GM23248 (cell line): ENCODE results near the gene EPHB6. TPM values are rescaled to one million over a fixed set of nuclear protein-coding genes. Genes with fewer than 3 reads are reported as not detected.

Experiments used
- DNase-seq: peaks from one replicate; pipeline ENCODE4 v3.0.0-alpha.2; 2015
- H2AFZ ChIP-seq: fragments of 200-600 bp; sonication (generic); 2 replicates; pipeline ENCODE4 v1.6.1; 2016; ENCODE audit warnings: antibody characterized with exemption
- H3F3A ChIP-seq: fragments of 200-600 bp; sonication (generic); 2 replicates; pipeline ENCODE4 v1.6.1; 2016; ENCODE audit warnings: mild to moderate bottlenecking, antibody characterized with exemption, mixed run types; ENCODE audit not compliant: insufficient read depth
- H3K27ac ChIP-seq: fragments of 200-600 bp; sonication (generic); 2 replicates; pipeline ENCODE4 v1.5.1; 2016; ENCODE audit warnings: mild to moderate bottlenecking
- H3K27me3 ChIP-seq: fragments of 200-600 bp; sonication (generic); replicated peaks from 2 replicates; pipeline ENCODE4 v1.6.1; 2016; ENCODE audit warnings: mild to moderate bottlenecking; ENCODE audit not compliant: insufficient read depth
- H3K36me3 ChIP-seq: fragments of 200-600 bp; sonication (generic); 2 replicates; pipeline ENCODE4 v1.6.1; 2016; ENCODE audit warnings: low read depth, mild to moderate bottlenecking
- H3K4me1 ChIP-seq: fragments of 200-600 bp; sonication (generic); 2 replicates; pipeline ENCODE4 v1.6.1; 2016; ENCODE audit warnings: mild to moderate bottlenecking; ENCODE audit not compliant: insufficient read depth
- H3K4me2 ChIP-seq: fragments of 200-600 bp; sonication (generic); one replicate; pipeline ENCODE4 v1.6.1; 2016; ENCODE audit warnings: mild to moderate bottlenecking; ENCODE audit not compliant: unreplicated experiment
- H3K4me3 ChIP-seq: fragments of 200-600 bp; sonication (generic); 2 replicates; pipeline ENCODE4 v1.5.1; 2016; ENCODE audit warnings: mild to moderate bottlenecking
- H3K79me2 ChIP-seq: fragments of 200-600 bp; sonication (generic); 2 replicates; pipeline ENCODE4 v1.6.1; 2016; ENCODE audit warnings: mild to moderate bottlenecking; ENCODE audit not compliant: insufficient read depth
- H3K9ac ChIP-seq: fragments of 200-600 bp; sonication (generic); 2 replicates; pipeline ENCODE4 v1.6.1; 2016; ENCODE audit warnings: mild to moderate bottlenecking
- H3K9me2 ChIP-seq: fragments of 200-600 bp; sonication (generic); 2 replicates; pipeline ENCODE4 v1.6.1; 2016; ENCODE audit warnings: mixed run types, mild to moderate bottlenecking, moderate library complexity; ENCODE audit not compliant: insufficient read depth
- H3K9me3 ChIP-seq: fragments of 200-600 bp; sonication (generic); one replicate; pipeline ENCODE4 v1.6.1; 2017; ENCODE audit warnings: low read depth
- H4K20me1 ChIP-seq: fragments of 200-600 bp; sonication (generic); 2 replicates; pipeline ENCODE4 v1.6.0; 2016; ENCODE audit not compliant: insufficient read depth
- EZH2 ChIP-seq: fragments of 200-600 bp; sonication (generic); IDR thresholded peaks from 2 replicates; pipeline ENCODE4 v1.6.1; 2018; ENCODE audit warnings: antibody characterized with exemption, mild to moderate bottlenecking; ENCODE audit not compliant: insufficient read depth, poor library complexity, severe bottlenecking
- EZH2phosphoT487 ChIP-seq: fragments of 200-600 bp; sonication (generic); IDR thresholded peaks from 2 replicates; pipeline ENCODE4 v1.6.1; 2018; ENCODE audit warnings: antibody characterized with exemption, moderate library complexity, mild to moderate bottlenecking, low read depth; ENCODE audit not compliant: insufficient read depth
- WGBS, 2 experiments: methylation state at CpG; one replicate each; pipeline ENCODE4 v1.1.6; 2015 to 2017; ENCODE audit warnings: low lambda C conversion rate in 2 of 2, low coverage in 1 of 2; ENCODE audit errors: missing lambda C conversion rate in 2 of 2; 5-methylcytosine and 5-hydroxymethylcytosine counted together
- in situ Hi-C: fragments of 300-500 bp; cut with MboI; formaldehyde crosslinking; loops from 2 replicates; pipeline ENCODE4 v1.15.0; 2020
- polyA plus RNA-seq: library from polyadenylated mRNA; unstranded; fragments of >200 nt; fragmentation: Nextera tagmentation; extraction: Ambion mirVana; gene quantifications from 2 replicates; pipeline ENCODE4 v1.2.1, GENCODE V29; 2016
- total RNA-seq: library from RNA; depleted of rRNA; stranded (reverse); fragments of >200 nt; shearing (Covaris generic); gene quantifications from 2 replicates; pipeline ENCODE4 v1.2.3, GENCODE V29; 2014

The EPHB6 gene
- total and polyA plus RNA-seq, 2 experiments from 2014 or later, result 0.11 to 1.2 TPM

DNA sequence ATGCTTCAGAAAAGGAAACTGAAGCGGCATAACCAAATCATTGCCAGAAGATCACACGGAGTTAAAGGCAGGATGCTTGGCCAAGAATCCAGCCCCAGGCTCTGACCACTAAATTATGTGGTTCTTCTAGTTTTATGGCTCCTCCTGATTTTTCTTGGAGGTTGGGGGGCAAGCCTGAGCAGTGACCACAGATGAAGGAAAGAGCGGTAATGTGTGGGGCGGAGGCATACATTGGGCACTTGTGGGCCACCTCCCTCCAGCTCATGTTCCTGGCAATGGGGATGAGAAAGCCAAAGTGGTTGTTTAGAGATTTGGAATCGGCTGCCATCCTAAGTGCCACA lies 27.4 kb downstream of the EPHB6 start:
- H3K27me3 ChIP-seq, result peaks cover 27% of the 10 kb centered on the region
- H3K27ac ChIP-seq, result no peak overlapping the region
- no peaks in the 10 kb centered on the region for H3K9me2 ChIP-seq
- TF ChIP-seq EZH2 (no peak), EZH2phosphoT487 (no peak)
- H3K9ac ChIP-seq, result no peak overlapping the region
- no peaks in the 10 kb centered on the region for H3K9me3 ChIP-seq
- 24 to 32% methylated on average over 5 of the region's 5 CpGs for WGBS, 2 experiments
- in situ Hi-C loops, result no loop called here
- no peaks in the 10 kb centered on the region for H3K79me2 ChIP-seq
- H3K4me2 ChIP-seq, result no peak overlapping the region
- no peak for DNase-seq
- H2AFZ ChIP-seq, result no peak overlapping the region
- H4K20me1 ChIP-seq, result no peaks in the 10 kb centered on the region
- H3F3A ChIP-seq, result no peaks in the 10 kb centered on the region
- H3K4me1 ChIP-seq, result no peaks in the 10 kb centered on the region
- H3K4me3 ChIP-seq, result no peak overlapping the region
- no peaks in the 10 kb centered on the region for H3K36me3 ChIP-seq

GRCh38 chr7:142883145-142883544 lies 28.3 kb downstream of the EPHB6 start:
- no peaks in the 10 kb centered on the region for H3K9me3 ChIP-seq
- no peak for DNase-seq
- in situ Hi-C loops, result no loop called here
- no peaks in the 10 kb centered on the region for H3K4me1 ChIP-seq
- H3K36me3 ChIP-seq, result no peaks in the 10 kb centered on the region
- H3K79me2 ChIP-seq, result no peaks in the 10 kb centered on the region
- no peak overlapping the region for H3K4me2 ChIP-seq
- no peaks in the 10 kb centered on the region for H3K9me2 ChIP-seq
- peaks cover 19% of the 10 kb centered on the region for H3K27me3 ChIP-seq
- no peak overlapping the region for H3K9ac ChIP-seq
- H4K20me1 ChIP-seq, result no peaks in the 10 kb centered on the region
- no peak for TF ChIP-seq EZH2
- TF ChIP-seq EZH2phosphoT487, result no peak
- no peak overlapping the region for H2AFZ ChIP-seq
- 55 to 57% methylated on average over 10 of the region's 10 CpGs for WGBS, 2 experiments
- no peak overlapping the region for H3K27ac ChIP-seq
- H3F3A ChIP-seq, result no peaks in the 10 kb centered on the region
- no peak overlapping the region for H3K4me3 ChIP-seq

DNA sequence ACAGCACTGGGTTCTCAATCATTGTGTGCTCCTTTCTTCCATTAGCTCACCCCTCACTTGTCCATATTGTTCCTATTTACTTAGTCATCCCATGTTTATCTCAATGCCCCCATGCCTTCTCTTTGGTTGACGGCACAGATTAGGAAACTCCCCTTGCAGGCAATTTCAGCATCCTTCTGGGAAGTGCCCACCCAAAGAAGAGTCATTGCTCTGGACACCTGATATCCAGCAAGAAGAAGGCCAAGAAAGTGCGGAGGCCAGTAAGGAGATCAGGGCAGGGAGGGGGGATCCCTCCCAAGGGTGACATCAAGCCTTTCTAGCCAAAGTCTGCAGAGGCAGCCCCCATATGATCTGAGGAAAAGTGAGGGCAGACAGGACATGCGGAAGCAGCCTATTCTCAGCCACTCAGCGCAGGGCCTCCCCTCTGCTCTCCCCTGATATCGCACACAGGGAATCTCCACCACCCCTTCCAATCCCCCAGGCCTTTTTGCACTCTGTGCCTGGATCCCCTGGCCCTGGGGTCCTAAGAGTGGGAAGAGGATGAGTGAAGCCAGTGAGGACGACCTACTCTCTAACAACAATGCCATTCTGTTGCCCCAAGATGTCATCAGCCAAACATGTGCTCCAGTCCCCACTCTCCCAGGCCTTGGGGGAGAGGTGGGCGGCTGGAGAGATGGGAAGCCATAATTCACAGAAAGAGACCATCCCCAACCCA lies 28.9 kb downstream of the EPHB6 start:
- Histone ChIP-seq H3F3A (no peaks in the 10 kb centered on the region), H3K9me3 (no peaks in the 10 kb centered on the region), H4K20me1 (no peaks in the 10 kb centered on the region), H2AFZ (no peak overlapping the region), H3K79me2 (no peaks in the 10 kb centered on the region), H3K27ac (no peak overlapping the region), H3K36me3 (no peaks in the 10 kb centered on the region), H3K4me2 (no peak overlapping the region), H3K9me2 (no peaks in the 10 kb centered on the region), H3K4me1 (no peaks in the 10 kb centered on the region), H3K9ac (no peak overlapping the region), H3K4me3 (no peak overlapping the region), H3K27me3 (peaks cover 17% of the 10 kb centered on the region; the same call in 1 of the 2 replicates)
- no peak for TF ChIP-seq EZH2phosphoT487
- TF ChIP-seq EZH2, result no peak
- DNase-seq, result no peak
- 34 to 35% methylated on average over 7 of the region's 7 CpGs for WGBS, 2 experiments
- in situ Hi-C loops, result no loop called here

- Histone ChIP-seq H3K36me3 (no peaks in the 10 kb centered on the region), H3K4me1 (no peaks in the 10 kb centered on the region), H3K9me2 (no peaks in the 10 kb centered on the region), H3K79me2 (no peaks in the 10 kb centered on the region), H3F3A (no peaks in the 10 kb centered on the region), H3K27me3 (peaks cover 13% of the 10 kb centered on the region; the same call in 1 of the 2 replicates), H3K4me3 (no peak overlapping the region), H3K4me2 (no peak overlapping the region), H3K27ac (no peak overlapping the region), H2AFZ (no peak overlapping the region), H3K9me3 (no peaks in the 10 kb centered on the region), H4K20me1 (no peaks in the 10 kb centered on the region), H3K9ac (no peak overlapping the region)
- 24 to 30% methylated on average over 4 of the region's 4 CpGs for WGBS, 2 experiments
- no peak for DNase-seq
- TF ChIP-seq EZH2, result no peak
- in situ Hi-C loops, result no loop called here
Observed at GRCh38 chr7:142884286-142884640, 29.4 kb downstream of the EPHB6 start.
